ENCODE measurements around the gene ITGB1. TPM values are rescaled to one million over a fixed set of nuclear protein-coding genes. Genes with fewer than 3 reads are reported as not detected.

ITGB1 gene
- total and polyA plus RNA-seq, 7 experiments from 2014 or later: 26.5 to 205 (median 53.5) TPM

GRCh38 chr10:32959006-32959920 is 1.2 kb upstream of the ITGB1 start:
- peaks cover 21 to 51% (median 45%) of the 10 kb centered on the region in 7 donors for H3K4me1 Mint-ChIP-seq
- no peak for ATAC-seq
- Histone ChIP-seq H3K36me3 (ENCODE audit: control insufficient read depth in 2 of 3, insufficient read depth in 3 of 3, low read length in 3 of 3) (no peaks in the 10 kb centered on the region), H3K4me3 (ENCODE audit: low read length) (peak overlapping the region; percentile 88), H3K27ac (ENCODE audit: low read depth, low read length) (peak overlapping the region; percentile 68), H3K4me1 (ENCODE audit: control insufficient read depth in 2 of 2, insufficient read depth in 2 of 2, low read length in 2 of 2) (peaks cover 2 to 6% of the 10 kb centered on the region in 2 donors), H3K27me3 (ENCODE audit: control insufficient read depth in 2 of 2, insufficient read depth in 2 of 2, low read length in 2 of 2) (no peaks in the 10 kb centered on the region), H3K9me3 (ENCODE audit: control insufficient read depth in 2 of 3, low read length in 3 of 3) (no peaks in the 10 kb centered on the region)
- H3K36me3 Mint-ChIP-seq: no peaks in the 10 kb centered on the region
- peaks cover 0 to 13% (median 0%) of the 10 kb centered on the region in 5 donors for H3K27me3 Mint-ChIP-seq
- H3K27ac Mint-ChIP-seq: peak overlapping the region; percentile 48 to 90 (median 82)
- ChIA-PET POLR2A (interaction anchor here (0.7 to 1.9 kb wide), 2 partner anchors 13 to 192 kb away, joined by 3 to 4 read pairs; no protein-coding TSS in a partner anchor), CTCF (no interaction called here)
- peak overlapping the region; percentile 78 to 95 (median 88) for H3K4me3 Mint-ChIP-seq
- no peaks in the 10 kb centered on the region for H3K9me3 Mint-ChIP-seq
- no peak for DNase-seq
- intact Hi-C loops (cut with micrococcal nuclease): loop anchor here (1.0 to 10.0 kb wide), 7 partner anchors 12 to 1642 kb away; partner anchors contain the start of genes EPC1 (in 1 of the 2), KIF5B (in 1 of the 2) and ZEB1 (in 1 of the 2)

GRCh38 chr10:32957341-32958084 is 517 bp downstream of the ITGB1 start:
- peak overlapping the region; percentile 68 for H3K27ac ChIP-seq (ENCODE audit: low read depth, low read length)
- ChIA-PET POLR2A (interaction anchor here (1.0 to 1.5 kb wide), 3 partner anchors 10 to 512 kb away, joined by 3 to 4 read pairs (median 3); partner anchors contain the start of gene CCDC7), CTCF (no interaction called here)
- ATAC-seq: peak; percentile 21
- no peaks in the 10 kb centered on the region for H3K27me3 ChIP-seq (ENCODE audit: control insufficient read depth in 2 of 2, insufficient read depth in 2 of 2, low read length in 2 of 2)
- peak overlapping the region; percentile 53 for H3K4me3 ChIP-seq (ENCODE audit: low read length)
- H3K4me1 ChIP-seq (ENCODE audit: control insufficient read depth in 2 of 2, insufficient read depth in 2 of 2, low read length in 2 of 2): peaks cover 10 to 14% of the 10 kb centered on the region in 2 donors
- no peaks in the 10 kb centered on the region for H3K9me3 ChIP-seq (ENCODE audit: control insufficient read depth in 2 of 3, low read length in 3 of 3)
- peak; percentile 20 to 67 (median 37) for DNase-seq
- no peaks in the 10 kb centered on the region for H3K9me3 Mint-ChIP-seq
- H3K27ac Mint-ChIP-seq: peak overlapping the region; percentile 38 to 82 (median 74)
- H3K36me3 Mint-ChIP-seq: no peaks in the 10 kb centered on the region
- no peaks in the 10 kb centered on the region for H3K36me3 ChIP-seq (ENCODE audit: control insufficient read depth in 2 of 3, insufficient read depth in 3 of 3, low read length in 3 of 3)
- H3K4me1 Mint-ChIP-seq: peaks cover 37 to 68% (median 63%) of the 10 kb centered on the region in 7 donors
- intact Hi-C loops (cut with micrococcal nuclease): loop anchor here (1.0 to 10.0 kb wide), 11 partner anchors 8 to 1640 kb away; partner anchors contain the start of genes CCDC7 (in 2 of the 2), EPC1 (in 1 of the 2), KIF5B (in 1 of the 2) and ZEB1 (in 1 of the 2)
- H3K4me3 Mint-ChIP-seq: peak overlapping the region; percentile 74 to 89 (median 84)
- H3K27me3 Mint-ChIP-seq: peaks cover 0 to 13% (median 0%) of the 10 kb centered on the region in 5 donors

GRCh38 chr10:32956365-32957197 is 1.4 kb downstream of the ITGB1 start:
- Mint-ChIP-seq H3K4me1 (peaks cover 40 to 76% (median 71%) of the 10 kb centered on the region in 7 donors), H3K36me3 (no peaks in the 10 kb centered on the region), H3K27me3 (peaks cover 0 to 10% (median 0%) of the 10 kb centered on the region in 5 donors), H3K4me3 (peak overlapping the region; percentile 74 to 89 (median 84)), H3K9me3 (no peaks in the 10 kb centered on the region), H3K27ac (peak overlapping the region in 7 of 9 donors; percentile 6 to 82 (median 74))
- intact Hi-C loops (cut with micrococcal nuclease): loop anchor here (2.0 to 10.0 kb wide), 4 partner anchors 181 to 1639 kb away; partner anchors contain the start of genes EPC1 (in 1 of the 2) and ZEB1 (in 1 of the 2)
- Histone ChIP-seq H3K4me3 (ENCODE audit: low read length) (peak overlapping the region; percentile 53), H3K36me3 (ENCODE audit: control insufficient read depth in 2 of 3, insufficient read depth in 3 of 3, low read length in 3 of 3) (no peaks in the 10 kb centered on the region), H3K27ac (ENCODE audit: low read depth, low read length) (peak overlapping the region; percentile 68), H3K9me3 (ENCODE audit: control insufficient read depth in 2 of 3, low read length in 3 of 3) (no peaks in the 10 kb centered on the region), H3K4me1 (ENCODE audit: control insufficient read depth in 2 of 2, insufficient read depth in 2 of 2, low read length in 2 of 2) (peaks cover 10 to 14% of the 10 kb centered on the region in 2 donors), H3K27me3 (ENCODE audit: control insufficient read depth in 2 of 2, insufficient read depth in 2 of 2, low read length in 2 of 2) (no peaks in the 10 kb centered on the region)
- CTCF ChIA-PET: interaction anchor here (1.1 to 2.6 kb wide), 2 partner anchors 24 to 53 kb away, joined by 3 to 10 read pairs; no protein-coding TSS in a partner anchor
- POLR2A ChIA-PET: interaction anchor here (0.6 to 1.5 kb wide), 7 partner anchors 9 to 595 kb away, joined by 3 to 6 read pairs (median 3); partner anchors contain the start of gene CCDC7
- DNase-seq (no peak), ATAC-seq (no peak)

- peaks cover 0 to 10% (median 0%) of the 10 kb centered on the region in 5 donors for H3K27me3 Mint-ChIP-seq
- H3K27ac Mint-ChIP-seq: peak overlapping the region in 1 of 9 donors; percentile 60
- H3K36me3 Mint-ChIP-seq: no peaks in the 10 kb centered on the region
- no peaks in the 10 kb centered on the region for H3K36me3 ChIP-seq (ENCODE audit: control insufficient read depth in 2 of 3, insufficient read depth in 3 of 3, low read length in 3 of 3)
- ChIA-PET CTCF (interaction anchor here (1.1 to 2.6 kb wide), 2 partner anchors 24 to 54 kb away, joined by 3 to 10 read pairs; no protein-coding TSS in a partner anchor), POLR2A (interaction anchor here (1.0 to 1.1 kb wide), 2 partner anchors 25 to 199 kb away, joined by 4 to 6 read pairs; no protein-coding TSS in a partner anchor)
- ATAC-seq (no peak), DNase-seq (no peak)
- H3K4me3 Mint-ChIP-seq: peak overlapping the region in 7 of 10 donors; percentile 1 to 87 (median 74)
- peak overlapping the region; percentile 53 for H3K4me3 ChIP-seq (ENCODE audit: low read length)
- H3K27me3 ChIP-seq (ENCODE audit: control insufficient read depth in 2 of 2, insufficient read depth in 2 of 2, low read length in 2 of 2): no peaks in the 10 kb centered on the region
- no peak overlapping the region for H3K27ac ChIP-seq (ENCODE audit: low read depth, low read length)
- no peaks in the 10 kb centered on the region for H3K9me3 ChIP-seq (ENCODE audit: control insufficient read depth in 2 of 3, low read length in 3 of 3)
- intact Hi-C loops (cut with micrococcal nuclease): loop anchor here (2.0 to 10.0 kb wide), 4 partner anchors 182 to 1638 kb away; partner anchors contain the start of genes EPC1 (in 1 of the 2) and ZEB1 (in 1 of the 2)
- H3K4me1 Mint-ChIP-seq: peaks cover 44 to 81% (median 72%) of the 10 kb centered on the region in 7 donors
- H3K4me1 ChIP-seq (ENCODE audit: control insufficient read depth in 2 of 2, insufficient read depth in 2 of 2, low read length in 2 of 2): peaks cover 10 to 17% of the 10 kb centered on the region in 2 donors
- H3K9me3 Mint-ChIP-seq: no peaks in the 10 kb centered on the region
Measured at GRCh38 chr10:32955790-32956189, 2.2 kb downstream of the ITGB1 start.

GRCh38 chr10:32955299-32955772 is 2.7 kb downstream of the ITGB1 start:
- peaks cover 49 to 81% (median 73%) of the 10 kb centered on the region in 7 donors for H3K4me1 Mint-ChIP-seq
- Histone ChIP-seq H3K27me3 (ENCODE audit: control insufficient read depth in 2 of 2, insufficient read depth in 2 of 2, low read length in 2 of 2) (no peaks in the 10 kb centered on the region), H3K36me3 (ENCODE audit: control insufficient read depth in 2 of 3, insufficient read depth in 3 of 3, low read length in 3 of 3) (no peaks in the 10 kb centered on the region), H3K9me3 (ENCODE audit: control insufficient read depth in 2 of 3, low read length in 3 of 3) (no peaks in the 10 kb centered on the region), H3K4me3 (ENCODE audit: low read length) (peak overlapping the region; percentile 53), H3K4me1 (ENCODE audit: control insufficient read depth in 2 of 2, insufficient read depth in 2 of 2, low read length in 2 of 2) (peaks cover 10 to 22% of the 10 kb centered on the region in 2 donors), H3K27ac (ENCODE audit: low read depth, low read length) (no peak overlapping the region)
- CTCF ChIA-PET: interaction anchor here (2.6 kb wide), 1 partner anchor 54 kb away, joined by 10 read pairs; no protein-coding TSS in a partner anchor
- H3K9me3 Mint-ChIP-seq: no peaks in the 10 kb centered on the region
- H3K4me3 Mint-ChIP-seq: peak overlapping the region in 9 of 10 donors; percentile 1 to 74 (median 18)
- DNase-seq (no peak), ATAC-seq (no peak)
- intact Hi-C loops (cut with micrococcal nuclease): loop anchor here (5.0 to 10.0 kb wide), 3 partner anchors 182 to 1638 kb away; partner anchors contain the start of genes EPC1 (in 1 of the 2) and ZEB1 (in 1 of the 2)
- POLR2A ChIA-PET: interaction anchor here (1.0 kb wide), 1 partner anchor 200 kb away, joined by 4 read pairs; no protein-coding TSS in a partner anchor
- peaks cover 0 to 10% (median 0%) of the 10 kb centered on the region in 5 donors for H3K27me3 Mint-ChIP-seq
- peak overlapping the region in 3 of 9 donors; percentile 25 to 66 (median 43) for H3K27ac Mint-ChIP-seq
- no peaks in the 10 kb centered on the region for H3K36me3 Mint-ChIP-seq

Measured in naive thymus-derived CD4-positive, alpha-beta T cell (primary cell).